Ascending aorta (tissue), 2 donors: ENCODE data around the gene DPM3. TPM values are rescaled to one million over a fixed set of nuclear protein-coding genes. Genes with fewer than 3 reads are reported as not detected.
A peak's percentile ranks its signal among the peaks of the same experiment; 100 is the strongest.

Source experiments
- DNase-seq, 2 donors: peaks; one replicate each; pipeline ENCODE4 v3.0.0-alpha.2; 2019; ENCODE audit warnings: low spot score in 2 of 2
- H3K27ac ChIP-seq, 2 donors: fragments of 200-600 bp; sonication (generic); one replicate each; pipeline ENCODE4 v1.5.1; 2016 to 2017; ENCODE audit warnings: mild to moderate bottlenecking in 1 of 2
- H3K27me3 ChIP-seq: fragments of 200-600 bp; sonication (generic); one replicate; pipeline ENCODE4 v1.5.1; 2017
- H3K36me3 ChIP-seq, 2 donors: fragments of 200-600 bp; sonication (generic); one replicate each; pipeline ENCODE4 v1.5.1; 2016
- H3K4me1 ChIP-seq, 2 donors: fragments of 200-600 bp; sonication (generic); one replicate each; pipeline ENCODE4 v1.5.1; 2016 to 2017; ENCODE audit warnings: mild to moderate bottlenecking in 1 of 2
- H3K4me3 ChIP-seq, 2 donors: fragments of 200-600 bp; sonication (generic); one replicate each; pipeline ENCODE4 v1.5.1; 2016 to 2017; ENCODE audit warnings: mild to moderate bottlenecking in 1 of 2
- H3K9me3 ChIP-seq, 2 donors: fragments of 200-600 bp; sonication (generic); one replicate each; pipeline ENCODE4 v1.5.1; 2016
- intact Hi-C: fragments of 100-400 bp; cut with DNase I; formaldehyde crosslinking; loops from one replicate; pipeline ENCODE4 v1.15.1; 2023
- total RNA-seq: library from RNA; depleted of rRNA; stranded (reverse); fragments of >200 nt; gene quantifications from one replicate; pipeline ENCODE4 v1.1.0, GENCODE V29; 2016
- TF ChIP-seq, protein P1 (sequence below), 3 experiments: fragments of 200-600 bp in 2 of 3; fragments of 450-650 bp in 1 of 3; sonication (generic) in 2 of 3; IDR thresholded peaks; one replicate each; pipeline ENCODE4 v1.5.1; 2016 to 2019; ENCODE audit warnings: antibody characterized with exemption in 3 of 3, mild to moderate bottlenecking in 1 of 3, moderate library complexity in 1 of 3

Gene DPM3
- total RNA-seq, 1 donor from 2014 or later: 78.2 TPM

DNA sequence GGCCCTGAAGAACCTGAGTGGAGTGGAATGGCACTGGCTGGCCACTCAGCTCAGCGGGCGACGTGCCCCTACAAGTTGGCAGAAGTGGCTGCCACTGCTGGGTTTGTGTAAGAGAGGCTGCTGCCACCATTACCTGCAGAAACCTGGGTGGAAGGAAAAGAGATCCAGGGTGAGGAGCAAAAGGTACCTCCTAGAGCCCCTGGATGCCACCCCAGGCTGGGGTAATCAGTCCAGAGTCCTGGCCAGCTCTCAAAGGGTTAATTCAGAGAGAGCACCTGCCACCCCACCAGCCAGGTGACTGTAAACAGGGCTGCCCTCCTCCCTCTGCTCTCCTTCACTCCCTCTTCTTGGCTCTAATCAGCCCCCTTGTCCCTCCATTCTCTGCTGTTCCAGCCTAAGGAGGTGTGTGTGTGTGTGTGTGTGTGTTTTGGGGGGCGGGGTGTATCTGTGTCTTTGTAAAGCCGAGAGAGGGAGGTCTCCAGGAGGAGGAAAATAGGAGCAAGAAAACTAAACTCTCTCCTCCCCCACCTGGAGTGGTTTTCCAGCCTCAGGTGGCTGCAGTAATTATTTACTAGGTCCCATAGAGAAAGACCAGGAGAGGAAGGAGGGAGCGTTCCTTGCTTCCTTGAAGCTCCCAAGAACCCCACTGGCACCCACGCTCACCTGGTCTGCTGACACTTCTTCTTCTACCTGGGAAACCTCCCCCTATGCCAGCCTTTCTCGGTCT, 45.9 kb upstream of the DPM3 start:
- H3K36me3 ChIP-seq: no peaks in the 10 kb centered on the region
- no peaks in the 10 kb centered on the region for H3K4me1 ChIP-seq
- DNase-seq: no peak
- no peaks in the 10 kb centered on the region for H3K27me3 ChIP-seq
- intact Hi-C loops: no loop called here
- no peak overlapping the region for H3K4me3 ChIP-seq
- H3K9me3 ChIP-seq: no peaks in the 10 kb centered on the region
- H3K27ac ChIP-seq: no peak overlapping the region
- TF ChIP-seq, protein P1, sequence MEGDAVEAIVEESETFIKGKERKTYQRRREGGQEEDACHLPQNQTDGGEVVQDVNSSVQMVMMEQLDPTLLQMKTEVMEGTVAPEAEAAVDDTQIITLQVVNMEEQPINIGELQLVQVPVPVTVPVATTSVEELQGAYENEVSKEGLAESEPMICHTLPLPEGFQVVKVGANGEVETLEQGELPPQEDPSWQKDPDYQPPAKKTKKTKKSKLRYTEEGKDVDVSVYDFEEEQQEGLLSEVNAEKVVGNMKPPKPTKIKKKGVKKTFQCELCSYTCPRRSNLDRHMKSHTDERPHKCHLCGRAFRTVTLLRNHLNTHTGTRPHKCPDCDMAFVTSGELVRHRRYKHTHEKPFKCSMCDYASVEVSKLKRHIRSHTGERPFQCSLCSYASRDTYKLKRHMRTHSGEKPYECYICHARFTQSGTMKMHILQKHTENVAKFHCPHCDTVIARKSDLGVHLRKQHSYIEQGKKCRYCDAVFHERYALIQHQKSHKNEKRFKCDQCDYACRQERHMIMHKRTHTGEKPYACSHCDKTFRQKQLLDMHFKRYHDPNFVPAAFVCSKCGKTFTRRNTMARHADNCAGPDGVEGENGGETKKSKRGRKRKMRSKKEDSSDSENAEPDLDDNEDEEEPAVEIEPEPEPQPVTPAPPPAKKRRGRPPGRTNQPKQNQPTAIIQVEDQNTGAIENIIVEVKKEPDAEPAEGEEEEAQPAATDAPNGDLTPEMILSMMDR (IDR thresholded peaks at IDR 0.05): no peak

DNA sequence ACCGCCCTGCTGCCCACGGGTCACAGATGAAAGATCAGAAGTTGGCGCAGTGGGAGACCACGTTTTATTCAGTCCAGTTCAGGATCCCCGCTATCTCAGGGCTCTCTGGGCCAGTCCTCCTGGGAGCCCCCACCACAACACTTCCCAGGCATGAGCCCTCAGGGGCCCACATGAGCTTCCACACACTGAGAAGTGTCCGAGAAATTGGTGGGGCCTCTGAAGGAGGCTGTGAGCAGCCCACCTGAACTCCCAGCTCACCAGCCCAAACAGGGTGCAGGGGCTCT, 45.4 kb upstream of the DPM3 start:
- Histone ChIP-seq H3K36me3 (no peaks in the 10 kb centered on the region), H3K4me1 (no peaks in the 10 kb centered on the region), H3K27me3 (no peaks in the 10 kb centered on the region), H3K9me3 (no peaks in the 10 kb centered on the region), H3K27ac (no peak overlapping the region), H3K4me3 (no peak overlapping the region)
- intact Hi-C loops: no loop called here
- no peak for DNase-seq
- TF ChIP-seq, protein P1 (IDR thresholded peaks at IDR 0.05): no peak

DNA sequence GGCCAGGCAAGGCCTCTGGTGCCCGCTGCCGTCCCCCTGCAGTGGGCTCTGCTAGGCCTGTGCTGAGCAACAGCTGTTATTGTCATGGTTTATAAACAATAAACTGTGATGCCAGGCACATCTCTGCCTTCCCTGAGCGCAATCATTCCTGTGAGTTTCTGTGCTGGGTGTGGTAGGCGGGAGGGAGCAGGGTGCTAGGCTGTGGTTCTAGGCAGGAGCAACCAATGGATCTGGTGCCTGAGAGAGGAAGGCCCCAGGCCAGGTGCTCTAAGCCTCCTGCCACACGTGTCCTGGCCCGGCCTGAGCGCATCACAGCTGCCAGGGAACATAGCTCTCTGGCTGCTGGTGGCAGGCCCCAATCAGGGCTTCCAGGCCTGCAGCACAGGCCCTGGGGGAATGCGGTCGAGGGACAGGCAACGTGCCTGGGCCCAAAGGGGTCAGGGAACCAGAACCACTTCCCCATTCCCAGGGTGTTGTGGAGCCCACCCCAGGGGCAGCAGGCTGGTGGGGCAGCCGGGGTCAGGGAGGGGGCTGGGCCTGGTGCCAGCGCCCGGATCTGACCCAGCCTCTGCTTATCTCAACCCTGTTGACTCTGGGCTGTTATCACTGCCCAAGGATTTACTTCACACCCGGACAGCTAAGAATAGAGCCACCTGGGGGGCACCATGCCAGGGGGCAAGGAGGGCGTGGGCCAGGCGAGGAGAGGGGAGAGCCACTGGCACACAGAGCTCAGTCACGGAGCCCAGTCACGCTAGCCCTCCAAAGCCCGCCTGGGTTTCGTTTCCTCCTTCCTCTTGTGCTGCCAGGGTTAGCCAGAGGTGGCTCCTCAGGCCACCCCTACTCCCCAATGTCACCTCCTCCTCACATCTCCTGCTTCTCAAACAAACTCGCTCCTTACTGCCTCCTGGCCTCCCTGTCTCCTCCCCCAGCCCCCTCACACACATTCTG, 44.8 kb upstream of the DPM3 start:
- intact Hi-C loops: no loop called here
- H3K9me3 ChIP-seq: no peaks in the 10 kb centered on the region
- no peak overlapping the region for H3K4me3 ChIP-seq
- no peaks in the 10 kb centered on the region for H3K4me1 ChIP-seq
- H3K27ac ChIP-seq: no peak overlapping the region
- no peaks in the 10 kb centered on the region for H3K27me3 ChIP-seq
- TF ChIP-seq, protein P1 (IDR thresholded peaks at IDR 0.05): no peak
- H3K36me3 ChIP-seq: peaks cover 0 to under 1% of the 10 kb centered on the region in 2 donors
- peak in 1 of 2 donors; percentile 8 for DNase-seq

DNA sequence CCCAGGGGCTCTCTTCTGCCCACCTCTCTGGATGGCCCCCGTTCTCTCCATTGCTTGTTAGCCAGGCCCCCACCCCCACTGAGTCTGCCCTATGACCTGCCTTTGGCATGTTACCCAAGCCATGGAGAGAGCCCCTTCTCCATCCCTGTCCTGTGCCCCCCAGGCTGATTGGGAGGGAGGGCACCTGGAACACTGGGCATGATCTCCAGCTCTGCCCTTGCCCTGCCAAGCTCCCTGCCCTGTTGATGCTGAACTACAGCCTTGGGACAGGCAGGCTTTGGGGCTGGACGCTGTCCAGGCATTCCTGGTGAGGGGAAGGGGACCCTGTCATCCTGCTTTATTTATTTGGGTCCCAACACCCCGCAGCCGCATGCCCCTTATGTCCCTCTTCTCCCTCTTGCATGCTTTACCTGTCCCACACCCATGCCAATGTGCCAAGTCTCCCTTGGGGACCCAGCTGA, 44.0 kb upstream of the DPM3 start:
- intact Hi-C loops: no loop called here
- no peaks in the 10 kb centered on the region for H3K4me1 ChIP-seq
- H3K27me3 ChIP-seq: no peaks in the 10 kb centered on the region
- peak in 1 of 2 donors; percentile 5 for DNase-seq
- TF ChIP-seq, protein P1 (IDR thresholded peaks at IDR 0.05): no peak
- no peaks in the 10 kb centered on the region for H3K9me3 ChIP-seq
- peaks cover 0 to 7% of the 10 kb centered on the region in 2 donors for H3K36me3 ChIP-seq
- H3K4me3 ChIP-seq: no peak overlapping the region
- H3K27ac ChIP-seq: no peak overlapping the region

DNA sequence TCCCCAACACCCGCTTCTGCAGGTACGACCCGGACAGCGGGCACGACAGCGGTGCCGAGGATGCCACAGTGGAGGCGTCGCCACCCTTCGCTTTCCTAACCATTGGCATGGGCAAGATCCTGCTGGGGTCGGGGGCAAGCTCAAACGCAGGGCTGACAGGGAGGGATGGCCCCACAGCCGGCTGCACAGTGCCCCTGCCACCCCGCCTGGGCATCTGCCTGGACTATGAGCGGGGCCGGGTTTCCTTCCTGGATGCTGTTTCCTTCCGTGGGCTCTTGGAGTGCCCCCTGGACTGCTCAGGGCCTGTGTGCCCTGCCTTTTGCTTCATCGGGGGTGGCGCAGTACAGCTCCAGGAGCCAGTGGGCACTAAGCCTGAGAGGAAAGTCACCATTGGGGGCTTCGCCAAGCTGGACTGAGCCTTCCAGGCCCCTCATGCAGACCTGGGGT, 43.5 kb upstream of the DPM3 start:
- H3K27me3 ChIP-seq: no peaks in the 10 kb centered on the region
- H3K4me1 ChIP-seq: no peaks in the 10 kb centered on the region
- no peak overlapping the region for H3K4me3 ChIP-seq
- no peaks in the 10 kb centered on the region for H3K9me3 ChIP-seq
- H3K27ac ChIP-seq: no peak overlapping the region
- intact Hi-C loops: no loop called here
- TF ChIP-seq, protein P1 (IDR thresholded peaks at IDR 0.05): no peak
- peaks cover 0 to 8% of the 10 kb centered on the region in 2 donors for H3K36me3 ChIP-seq
- DNase-seq: peak in 1 of 2 donors; percentile 4
